CD4-positive, alpha-beta T cell treated with Interleukin-6 at 100 ng/mL for 8 hours (primary cell): ENCODE results near the gene CCDC179.
A peak's percentile ranks its signal among the peaks of the same experiment; 100 is the strongest.

ENCODE experiments used
- DNase-seq: peaks from one replicate; pipeline ENCODE4 v3.0.0-alpha.2; 2020; ENCODE audit warnings: mixed read lengths, low spot score

The CCDC179 gene

GRCh38 chr11:22860241-22860640 is at the start of gene CCDC179:
Gene CCDC179, minus strand, starts transcription at chr11:22860474. Its CDS starts 53 bp downstream, at chr11:22860421.
- no peak for DNase-seq

DNA sequence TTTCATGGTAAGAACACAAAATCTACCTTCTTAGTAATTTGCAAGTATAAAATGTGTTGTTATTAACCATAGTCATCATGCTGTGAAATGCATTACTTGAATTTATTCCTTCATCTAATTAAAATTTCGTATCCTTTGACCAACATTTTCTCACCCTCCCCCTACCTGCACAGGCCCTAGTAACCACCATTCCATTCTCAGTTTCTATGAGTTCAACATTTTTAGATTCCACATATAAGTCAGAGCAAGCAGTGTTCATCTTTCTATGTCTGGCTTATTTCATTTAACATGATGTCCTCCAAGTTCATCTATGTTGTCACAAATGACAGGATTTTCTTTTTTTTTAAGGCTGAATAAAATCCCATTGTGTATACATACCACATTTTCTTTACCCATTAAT is 43.5 kb upstream of the CCDC179 start:
- DNase-seq = no peak

GRCh38 chr11:22901603-22902002 is 41.3 kb upstream of the CCDC179 start:
- no peak for DNase-seq

GRCh38 chr11:22900764-22901486 is 40.7 kb upstream of the CCDC179 start:
- no peak for DNase-seq

- no peak for DNase-seq
These were observed 37.8 kb upstream of the CCDC179 start for GRCh38 chr11:22898036-22898435.

DNA sequence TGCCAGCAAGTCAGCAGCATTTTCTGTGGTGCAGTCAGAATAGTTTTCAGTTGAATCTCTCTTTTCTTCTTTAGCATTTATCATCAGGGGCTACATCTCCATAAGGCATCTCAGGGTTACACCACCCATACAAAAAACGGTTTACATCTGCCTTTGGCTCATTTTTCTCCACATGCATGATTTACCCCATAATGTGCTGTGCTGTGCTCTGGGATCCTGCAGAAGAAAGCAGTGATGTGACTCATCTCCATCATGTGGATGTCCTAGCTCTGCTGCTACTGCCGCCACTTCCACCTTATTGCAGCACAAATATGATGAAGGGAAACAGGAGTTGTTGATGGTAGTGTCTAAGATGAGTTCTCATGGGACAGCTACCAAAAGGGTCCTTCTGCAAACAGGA is 30.0 kb upstream of the CCDC179 start:
- no peak for DNase-seq

GRCh38 chr11:22884217-22884616 is 23.9 kb upstream of the CCDC179 start:
- DNase-seq = no peak

DNA sequence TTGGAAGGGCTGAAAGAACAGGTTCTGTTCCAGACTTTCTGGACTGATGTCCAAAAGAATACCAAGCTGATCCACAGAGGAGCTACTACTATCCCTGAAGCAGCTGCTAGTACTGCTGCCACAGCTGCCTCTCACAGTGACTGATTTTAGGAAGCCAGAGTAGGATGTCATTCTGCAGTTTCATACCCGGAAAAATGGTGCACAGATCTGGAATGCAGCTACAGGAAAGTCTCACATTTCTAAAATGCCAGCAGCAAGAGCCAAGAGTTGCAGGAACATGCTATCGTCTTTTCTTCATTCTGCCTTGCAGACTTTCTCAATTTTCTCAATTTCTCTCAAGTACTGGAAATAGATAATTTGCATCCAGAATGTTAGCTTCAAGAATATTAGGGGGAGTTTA is 19.4 kb upstream of the CCDC179 start:
- no peak for DNase-seq

GRCh38 chr11:22878604-22879003 is 18.3 kb upstream of the CCDC179 start:
- no peak for DNase-seq

DNA sequence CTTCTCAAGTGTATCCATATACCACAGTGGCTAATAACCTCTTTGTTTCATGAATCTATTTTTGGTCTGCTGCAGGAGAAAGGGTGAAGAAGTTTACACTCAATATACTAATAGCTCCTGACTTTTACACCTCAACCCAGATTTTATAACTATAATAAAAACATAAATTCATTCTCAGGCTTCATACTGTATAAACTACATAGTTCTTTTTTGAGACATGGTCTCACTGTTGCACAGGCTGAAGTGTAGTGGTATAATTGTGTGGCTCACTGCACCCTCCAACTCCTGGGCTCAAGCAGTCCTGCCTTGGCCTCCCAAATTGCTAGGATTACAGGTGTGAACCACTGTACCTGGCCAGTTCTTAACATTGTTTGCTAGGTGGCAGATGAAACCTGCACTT is 17.8 kb upstream of the CCDC179 start:
- DNase-seq = no peak

DNA sequence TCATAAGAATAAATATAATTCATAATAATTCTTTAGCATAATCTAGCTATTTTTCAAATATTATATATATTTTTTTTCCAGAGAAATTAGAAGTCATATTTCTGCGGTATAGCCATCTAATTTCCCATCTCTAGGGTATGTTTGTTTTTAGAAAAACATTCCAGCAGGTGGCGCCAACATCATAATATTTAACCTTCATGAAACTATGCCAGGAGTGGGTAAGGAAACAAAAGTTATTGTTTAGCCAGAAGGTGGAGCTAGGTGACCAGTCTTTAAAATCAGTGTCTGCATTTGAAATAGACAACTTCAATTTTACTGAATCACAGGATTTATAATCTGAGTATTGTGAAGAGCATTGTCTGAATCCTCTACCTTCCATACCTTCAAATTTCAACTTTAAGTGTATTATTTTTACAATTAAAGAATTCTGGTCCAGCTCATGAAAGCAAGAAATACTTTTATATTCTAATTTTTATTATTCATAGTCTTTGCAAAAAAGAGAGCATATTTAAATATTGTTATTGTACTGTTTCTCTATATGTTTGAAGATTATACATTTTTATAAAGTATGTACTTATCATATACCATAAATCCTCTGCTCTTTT is 15.7 kb upstream of the CCDC179 start:
- peak; percentile 66 for DNase-seq

GRCh38 chr11:22869325-22869724 is 9.1 kb upstream of the CCDC179 start:
- DNase-seq = no peak

GRCh38 chr11:22859756-22860155 is 518 bp downstream of the CCDC179 start:
- no peak for DNase-seq

GRCh38 chr11:22851477-22851876 is 8.8 kb downstream of the CCDC179 start:
- DNase-seq = no peak

- DNase-seq = no peak
These were observed 13.5 kb downstream of the CCDC179 start for GRCh38 chr11:22846726-22847125.

- no peak for DNase-seq
These were observed 27.8 kb downstream of the CCDC179 start for GRCh38 chr11:22832315-22833015.

DNA sequence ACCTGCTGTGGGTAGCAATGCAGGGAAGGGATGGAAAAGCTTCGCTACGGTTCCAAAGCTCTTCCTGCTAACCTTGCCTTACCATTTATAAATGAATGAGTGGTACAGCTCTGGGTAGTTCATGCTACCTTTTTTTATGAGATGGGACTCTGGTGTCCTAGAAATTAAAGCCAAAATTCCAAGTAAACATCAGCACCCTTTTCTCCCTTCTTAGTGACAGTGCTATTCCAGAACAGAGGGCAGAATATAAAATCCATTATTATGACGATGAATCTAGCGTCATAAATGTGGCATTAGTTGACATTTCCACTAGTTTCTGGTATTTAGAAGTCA is 30.2 kb downstream of the CCDC179 start:
- no peak for DNase-seq

DNA sequence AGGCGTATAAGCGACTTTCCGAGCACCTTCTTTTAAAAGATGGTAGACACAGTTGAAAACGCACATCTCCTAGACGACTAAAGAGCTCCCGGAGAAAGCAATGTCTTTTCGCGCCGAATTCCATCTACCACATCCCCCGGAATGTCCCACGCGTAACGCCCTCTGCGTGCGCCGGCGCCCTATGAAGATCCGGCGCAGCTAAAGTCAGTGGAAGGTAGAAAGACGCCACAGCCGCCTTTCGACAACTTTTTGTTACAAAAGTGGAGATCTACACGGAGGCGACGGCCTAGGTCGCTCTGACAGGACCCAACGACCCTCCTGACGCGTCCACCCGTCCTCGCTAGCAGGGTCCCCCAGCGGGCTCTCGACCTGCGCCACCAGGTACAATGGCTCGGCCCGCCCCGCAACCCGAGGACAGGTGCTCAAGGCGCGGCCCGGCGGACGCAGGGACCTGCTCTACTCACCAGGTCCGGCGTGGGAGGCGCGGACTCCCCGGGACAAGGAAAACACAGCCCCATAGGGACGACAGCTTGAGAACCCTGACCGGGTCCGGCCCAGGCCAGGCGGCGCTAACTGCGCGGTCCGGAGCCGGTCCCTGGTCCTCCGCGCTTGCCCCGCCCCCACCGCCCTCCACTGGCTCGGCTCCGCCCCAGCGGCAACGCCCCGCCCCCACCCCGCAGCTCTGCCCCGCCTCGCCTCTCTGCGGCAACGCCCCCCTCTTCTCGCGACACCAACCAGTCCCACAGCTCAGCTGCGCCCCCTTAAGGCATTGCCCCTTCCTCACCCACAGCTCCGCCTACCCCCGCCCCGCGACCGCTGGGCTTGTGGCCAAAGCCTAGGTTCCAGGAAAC is 30.8 kb downstream of the CCDC179 start, which contains the start of gene SVIP:
TSS of gene SVIP (minus strand) at position 571 of the 851 bp plus-strand sequence. CDS start at position 518, 53 bp downstream.
- peak; percentile 93 for DNase-seq

DNA sequence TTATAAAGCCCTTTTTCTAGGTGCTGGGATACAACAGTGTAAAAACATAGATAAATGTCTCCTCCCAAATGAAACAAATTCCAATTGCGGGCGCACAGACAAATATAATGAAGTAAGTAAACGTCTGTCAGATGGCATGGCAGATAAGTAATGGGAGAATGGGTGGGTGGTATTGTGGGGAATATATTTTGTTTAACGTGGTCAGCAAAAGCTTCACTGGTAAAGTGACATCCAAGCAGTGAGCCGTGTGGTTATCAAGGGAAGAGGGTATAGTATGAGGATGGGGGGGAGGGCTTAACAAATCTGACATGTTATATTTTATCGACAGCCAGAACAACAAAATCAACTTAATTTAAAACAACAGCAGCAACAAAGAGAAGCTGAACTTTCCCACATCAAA is 31.9 kb downstream of the CCDC179 start:
- DNase-seq = no peak

DNA sequence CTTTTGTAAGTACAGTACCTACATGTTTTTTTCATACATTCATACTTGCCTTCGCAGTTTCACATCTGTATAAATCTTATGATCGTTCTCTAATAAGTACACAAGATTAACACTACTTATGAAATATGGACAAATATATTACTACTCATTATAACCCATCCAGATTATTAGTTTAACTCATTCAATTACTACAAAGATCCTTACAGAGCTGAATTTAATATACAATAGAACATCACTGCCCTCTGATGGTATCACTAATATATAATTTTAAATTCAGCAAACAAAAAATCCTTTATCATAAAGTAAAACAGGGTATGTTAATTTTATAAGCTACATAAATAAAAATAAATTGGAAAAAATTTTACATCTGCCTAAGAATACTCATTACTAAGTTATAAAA is 38.1 kb downstream of the CCDC179 start:
- DNase-seq = no peak

DNA sequence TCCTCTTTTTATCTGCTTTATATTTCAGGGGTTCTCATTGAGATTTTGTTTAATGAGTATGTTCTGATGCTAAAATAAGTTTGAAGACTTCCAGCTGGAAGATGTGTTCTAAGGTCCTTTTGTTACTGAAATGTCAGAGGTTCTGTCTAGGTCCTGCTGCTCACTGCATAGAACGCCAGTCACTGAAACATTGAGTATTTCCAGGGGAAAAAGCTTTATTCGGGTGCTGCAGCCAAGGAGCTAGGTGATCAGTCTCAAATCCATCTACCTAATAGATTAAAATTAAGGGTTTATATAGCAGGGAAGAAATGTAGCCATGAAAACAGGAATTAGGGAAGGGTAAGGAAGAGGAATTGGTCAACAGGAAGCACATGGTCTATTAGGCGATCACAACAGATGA is 50.4 kb downstream of the CCDC179 start:
- DNase-seq = no peak

DNA sequence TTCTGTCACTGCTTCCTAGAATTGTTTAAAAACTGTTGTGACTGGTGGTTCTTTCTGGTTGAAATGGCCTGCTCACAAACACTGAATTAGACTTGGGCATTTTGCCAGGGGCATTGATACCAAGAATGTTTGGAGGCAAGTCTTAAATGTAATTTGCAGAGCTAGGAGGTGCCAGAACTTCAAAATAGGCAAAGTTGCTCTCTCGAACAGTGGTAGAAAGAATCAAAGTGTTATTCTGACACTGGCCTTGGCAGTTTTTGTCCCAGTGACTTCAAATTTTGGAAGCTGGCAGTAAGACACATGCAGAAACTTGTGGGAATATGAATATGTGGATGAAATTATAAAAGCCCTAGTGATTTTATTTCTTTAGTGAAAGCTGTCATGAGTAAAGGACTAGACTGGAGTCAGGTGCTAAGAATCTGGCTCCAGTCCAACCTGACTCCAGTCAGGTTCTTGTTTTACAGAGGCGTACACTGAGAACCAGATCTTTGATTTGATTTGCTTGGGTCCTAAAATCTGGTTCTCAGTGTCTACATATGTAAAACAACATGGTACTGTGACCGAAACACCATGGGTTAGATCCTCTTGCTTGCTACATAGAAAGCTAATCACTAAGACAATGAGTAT is 51.6 kb downstream of the CCDC179 start:
- DNase-seq = no peak
